CD14-positive monocyte (primary cell): Measurements from ENCODE around the gene HOXD4. TPM values are rescaled to one million over a fixed set of nuclear protein-coding genes. Genes with fewer than 3 reads are reported as not detected.

Experiments
- DNase-seq, 3 donors: peaks; one replicate each; pipeline ENCODE4 v3.0.0-alpha.2; 2011 to 2022
- H2AFZ ChIP-seq: 2 replicates; pipeline ENCODE4 v1.6.0; 2012; ENCODE audit warnings: mild to moderate bottlenecking, low read depth, low read length, inconsistent platforms; ENCODE audit not compliant: insufficient read depth, poor library complexity, severe bottlenecking
- H3K27ac ChIP-seq, 2 donors: 1 replicate in 1 of 2; 2 replicates in 1 of 2; pipeline ENCODE4 v1.5.1; 2012 to 2013; ENCODE audit warnings: low read length in 2 of 2, control low read depth in 1 of 2, inconsistent platforms in 1 of 2, low read depth in 1 of 2, mild to moderate bottlenecking in 1 of 2
- H3K27me3 ChIP-seq, 2 donors: one replicate each; pipeline versions ENCODE4 v1.6.0 to v1.6.1; 2011 to 2013; ENCODE audit warnings: low read length in 2 of 2; ENCODE audit not compliant: control insufficient read depth in 2 of 2, insufficient read depth in 2 of 2
- H3K36me3 ChIP-seq, 2 donors: replicated peaks in 1 of 2; 1 replicate in 1 of 2; 2 replicates in 1 of 2; pipeline versions ENCODE4 v1.5.1 to v1.6.1; 2012 to 2013; ENCODE audit warnings: low read length in 2 of 2, control low read depth in 1 of 2, inconsistent platforms in 1 of 2, mild to moderate bottlenecking in 1 of 2; ENCODE audit not compliant: insufficient read depth in 2 of 2, control insufficient read depth in 1 of 2
- H3K4me1 ChIP-seq, 2 donors: 1 replicate in 1 of 2; 2 replicates in 1 of 2; pipeline versions ENCODE4 v1.5.1 to v1.6.1; 2012 to 2013; ENCODE audit warnings: low read length in 2 of 2, control low read depth in 1 of 2, inconsistent platforms in 1 of 2, mild to moderate bottlenecking in 1 of 2, moderate library complexity in 1 of 2; ENCODE audit not compliant: insufficient read depth in 2 of 2, control insufficient read depth in 1 of 2
- H3K4me2 ChIP-seq: replicated peaks from 2 replicates; pipeline ENCODE3; 2012; ENCODE audit warnings: low read length, moderate library complexity, mild to moderate bottlenecking; ENCODE audit not compliant: poor library complexity, severe bottlenecking; ENCODE audit errors: extremely low read depth
- H3K4me3 ChIP-seq, 3 experiments: fragments of 200-600 bp in 1 of 3; sonication (generic) in 1 of 3; replicated peaks in 1 of 3; 1 replicate in 2 of 3; 2 replicates in 1 of 3; pipeline ENCODE4 v1.5.1; 2011 to 2013; ENCODE audit warnings: low read length in 3 of 3, mild to moderate bottlenecking in 3 of 3, control low read depth in 2 of 3, low read depth in 2 of 3, inconsistent platforms in 1 of 3, moderate library complexity in 1 of 3
- H3K79me2 ChIP-seq: 2 replicates; pipeline ENCODE4 v1.6.0; 2012; ENCODE audit warnings: mild to moderate bottlenecking, control low read depth, inconsistent platforms, low read length, moderate library complexity; ENCODE audit not compliant: insufficient read depth
- H3K9ac ChIP-seq: 2 replicates; pipeline ENCODE4 v1.6.0; 2017; ENCODE audit warnings: low read length, mild to moderate bottlenecking; ENCODE audit not compliant: insufficient read depth, poor library complexity, severe bottlenecking
- H3K9me3 ChIP-seq, 2 donors: replicated peaks in 1 of 2; 1 replicate in 1 of 2; 2 replicates in 1 of 2; pipeline versions ENCODE4 v1.5.1 to v1.6.1; 2012 to 2013; ENCODE audit warnings: low read length in 2 of 2, control low read depth in 1 of 2; ENCODE audit not compliant: control insufficient read depth in 1 of 2, insufficient read depth in 1 of 2
- H4K20me1 ChIP-seq: 2 replicates; pipeline ENCODE4 v1.6.0; 2012; ENCODE audit warnings: mild to moderate bottlenecking, low read length, control low read depth, moderate library complexity; ENCODE audit not compliant: insufficient read depth
- H3K27ac Mint-ChIP-seq, 7 donors: one replicate each; pipeline ENCODE4 v1.8.0; 2020; ENCODE audit warnings: mild to moderate bottlenecking in 7 of 7, mixed read lengths in 7 of 7, moderate library complexity in 6 of 7, inconsistent platforms in 2 of 7
- H3K27me3 Mint-ChIP-seq, 3 donors: one replicate each; pipeline ENCODE4 v1.8.0; 2021 to 2022; ENCODE audit warnings: low read depth in 3 of 3, mild to moderate bottlenecking in 3 of 3, mixed read lengths in 3 of 3, moderate library complexity in 3 of 3, inconsistent platforms in 1 of 3
- H3K36me3 Mint-ChIP-seq, 2 donors: one replicate each; pipeline ENCODE4 v1.8.0; 2020; ENCODE audit warnings: mixed read lengths in 2 of 2, inconsistent platforms in 1 of 2, mild to moderate bottlenecking in 1 of 2
- H3K4me1 Mint-ChIP-seq: one replicate; pipeline ENCODE4 v1.8.0; 2020; ENCODE audit warnings: mild to moderate bottlenecking, mixed read lengths
- H3K4me3 Mint-ChIP-seq, 2 donors: one replicate each; pipeline ENCODE4 v1.8.0; 2020; ENCODE audit warnings: mild to moderate bottlenecking in 2 of 2, mixed read lengths in 2 of 2, moderate library complexity in 1 of 2
- H3K9me3 Mint-ChIP-seq, 7 donors: one replicate each; pipeline ENCODE4 v1.8.0; 2020 to 2022; ENCODE audit warnings: mixed read lengths in 7 of 7, mild to moderate bottlenecking in 6 of 7, moderate library complexity in 6 of 7, inconsistent platforms in 2 of 7
- CTCF ChIP-seq: fragments of 200-600 bp; IDR thresholded peaks from one replicate; pipeline ENCODE4 v1.8.0; 2022; ENCODE audit warnings: antibody characterized with exemption, mild to moderate bottlenecking
- WGBS: methylation state at CpG from one replicate; pipeline ENCODE4 v1.1.5; 2013; ENCODE audit warnings: missing lambda C conversion rate; ENCODE audit not compliant: insufficient coverage; 5-methylcytosine and 5-hydroxymethylcytosine counted together
- intact Hi-C, 2 donors: fragments of 100-400 bp; cut with micrococcal nuclease; formaldehyde crosslinking; loops; one replicate each; pipeline versions ENCODE4 v1.15.0 to v1.15.1; 2023
- polyA plus RNA-seq, 3 donors: library from polyadenylated mRNA; depleted of rRNA in 1 of 3; unstranded in 2 of 3; stranded (reverse) in 1 of 3; fragments of 300-500 nt in 2 of 3; fragments of >200 nt in 1 of 3; fragmentation: Illumina TruSeq in 2 of 3; gene quantifications; 1 replicate in 2 of 3; 2 replicates in 1 of 3; pipeline ENCODE4 v1.2.3, GENCODE V29; 2012 to 2021

Gene HOXD4
- polyA plus RNA-seq, 3 donors = not detected

DNA sequence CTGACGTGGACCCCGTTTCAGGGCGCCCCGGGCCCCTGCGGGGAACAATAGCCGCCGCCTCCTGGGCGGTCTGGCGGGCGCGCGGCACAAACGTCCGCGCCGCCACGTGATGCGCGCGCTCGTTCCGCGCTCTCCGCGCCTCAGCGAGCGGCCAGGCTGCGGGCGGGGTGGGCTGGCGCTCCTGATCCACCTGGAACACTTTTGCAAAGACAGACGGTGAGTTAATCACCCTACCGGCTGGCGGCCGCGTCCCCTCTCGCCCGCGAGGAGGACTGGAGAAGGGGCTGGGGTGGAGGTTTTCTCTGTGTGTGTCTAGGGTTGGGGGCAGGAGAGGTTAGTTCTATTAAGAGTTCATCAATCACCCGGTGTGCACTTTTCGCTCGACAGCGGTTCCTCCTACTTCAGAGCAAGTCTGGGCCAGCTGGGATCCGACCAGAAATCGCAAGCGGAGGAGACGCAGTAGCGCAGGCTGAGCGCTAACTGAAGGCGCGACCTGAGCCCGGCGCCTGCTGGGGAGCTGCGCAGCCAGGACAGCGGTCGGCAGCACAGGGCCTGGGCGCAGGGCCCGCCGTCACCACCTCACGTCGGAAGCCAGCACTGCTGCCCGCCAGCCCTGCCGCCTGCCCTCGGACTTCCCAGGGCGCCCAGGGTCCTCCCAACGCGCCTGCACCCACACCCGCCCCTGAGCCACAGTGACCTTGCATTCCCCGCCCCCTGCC is 26.8 kb downstream of the HOXD4 start:
- no peaks in the 10 kb centered on the region for H3K79me2 ChIP-seq
- no peak overlapping the region for H3K4me3 ChIP-seq
- no peaks in the 10 kb centered on the region for H3K36me3 ChIP-seq
- H3K27me3 ChIP-seq = peaks cover 89 to 100% of the 10 kb centered on the region in 2 donors
- H3K27ac Mint-ChIP-seq = no peak overlapping the region
- TF ChIP-seq CTCF = no peak
- peak overlapping the region; percentile 47 to 82 for H3K4me3 Mint-ChIP-seq
- H3K4me2 ChIP-seq = no peak overlapping the region
- peaks cover 0 to 24% (median 7%) of the 10 kb centered on the region in 7 donors for H3K9me3 Mint-ChIP-seq
- no peak for DNase-seq
- no peaks in the 10 kb centered on the region for H3K4me1 ChIP-seq
- no peak overlapping the region for H3K9ac ChIP-seq
- no peak overlapping the region for H2AFZ ChIP-seq
- H4K20me1 ChIP-seq = no peaks in the 10 kb centered on the region
- peaks cover 0 to 39% of the 10 kb centered on the region in 2 donors for H3K9me3 ChIP-seq
- no peak overlapping the region for H3K27ac ChIP-seq
- peaks cover 7% of the 10 kb centered on the region for H3K4me1 Mint-ChIP-seq
- peaks cover 91 to 98% (median 95%) of the 10 kb centered on the region in 3 donors for H3K27me3 Mint-ChIP-seq
- H3K36me3 Mint-ChIP-seq = no peaks in the 10 kb centered on the region
- intact Hi-C loops = no loop called here
- WGBS = 2% methylated on average over 63 of the region's 68 CpGs

GRCh38 chr2:176178757-176179295 is 27.5 kb downstream of the HOXD4 start:
- no CpG with 5 or more reads among the region's 7 CpGs for WGBS
- Mint-ChIP-seq H3K36me3 (no peaks in the 10 kb centered on the region), H3K4me3 (peak overlapping the region in 1 of 2 donors; percentile 51), H3K9me3 (peaks cover 0 to 24% (median 10%) of the 10 kb centered on the region in 7 donors), H3K4me1 (peaks cover 7% of the 10 kb centered on the region), H3K27ac (no peak overlapping the region), H3K27me3 (peaks cover 91 to 98% (median 95%) of the 10 kb centered on the region in 3 donors)
- no peak overlapping the region for H3K4me3 ChIP-seq
- intact Hi-C loops = no loop called here
- H3K9me3 ChIP-seq = peaks cover 0 to 36% of the 10 kb centered on the region in 2 donors
- no peak for DNase-seq
- no peaks in the 10 kb centered on the region for H3K79me2 ChIP-seq
- H3K27me3 ChIP-seq = peaks cover 89 to 100% of the 10 kb centered on the region in 2 donors
- no peak overlapping the region for H3K4me2 ChIP-seq
- no peaks in the 10 kb centered on the region for H3K36me3 ChIP-seq
- H2AFZ ChIP-seq = no peak overlapping the region
- H4K20me1 ChIP-seq = no peaks in the 10 kb centered on the region
- H3K9ac ChIP-seq = no peak overlapping the region
- TF ChIP-seq CTCF = no peak
- no peaks in the 10 kb centered on the region for H3K4me1 ChIP-seq
- H3K27ac ChIP-seq = no peak overlapping the region
